Astrocyte (in vitro differentiated cells and primary cell): ENCODE measurements around the gene KDM4B. TPM values are rescaled to one million over a fixed set of nuclear protein-coding genes. Genes with fewer than 3 reads are reported as not detected.
A peak's percentile ranks its signal among the peaks of the same experiment; 100 is the strongest.

Experiments used
- DNase-seq: peaks from one replicate; pipeline ENCODE4 v3.0.0-alpha.2; 2010; ENCODE audit warnings: low read depth
- FAIRE-seq: peaks from 2 replicates; lab custom pipeline; 2011; peaks lifted over from hg19 to GRCh38; lab: Jason Lieb, UNC
- H2AFZ ChIP-seq: 2 replicates; pipeline ENCODE4 v1.6.0; 2012; ENCODE audit warnings: low read depth, low read length, inconsistent platforms
- H3K27ac ChIP-seq: 2 replicates; pipeline ENCODE4 v1.5.1; 2011; ENCODE audit warnings: low read depth, low read length, inconsistent platforms
- H3K27me3 ChIP-seq: 2 replicates; pipeline ENCODE4 v1.6.0; 2011; ENCODE audit warnings: low read length, inconsistent platforms; ENCODE audit not compliant: insufficient read depth
- H3K36me3 ChIP-seq: 2 replicates; pipeline ENCODE4 v1.5.1; 2011; ENCODE audit warnings: low read length, inconsistent platforms; ENCODE audit not compliant: insufficient read depth
- H3K4me1 ChIP-seq: 2 replicates; pipeline ENCODE4 v1.5.1; 2011; ENCODE audit warnings: low read length, inconsistent platforms; ENCODE audit not compliant: insufficient read depth
- H3K4me2 ChIP-seq: 2 replicates; pipeline ENCODE4 v1.6.0; 2012; ENCODE audit warnings: low read length, inconsistent platforms
- H3K4me3 ChIP-seq: 2 replicates; pipeline ENCODE4 v1.5.1; 2011; ENCODE audit warnings: low read depth, mild to moderate bottlenecking, low read length, inconsistent platforms; ENCODE audit not compliant: insufficient read depth
- H3K79me2 ChIP-seq: 2 replicates; pipeline ENCODE4 v1.6.0; 2012; ENCODE audit warnings: mild to moderate bottlenecking, low read length, inconsistent platforms; ENCODE audit not compliant: insufficient read depth
- H3K9ac ChIP-seq: 2 replicates; pipeline ENCODE4 v1.6.0; 2012; ENCODE audit warnings: mild to moderate bottlenecking, low read length, inconsistent platforms
- H3K9me3 ChIP-seq: 2 replicates; pipeline ENCODE4 v1.5.1; 2012; ENCODE audit warnings: low read depth, mild to moderate bottlenecking, low read length, inconsistent platforms; ENCODE audit not compliant: insufficient read depth
- H4K20me1 ChIP-seq: 2 replicates; pipeline ENCODE4 v1.6.0; 2012; ENCODE audit warnings: low read length, inconsistent platforms; ENCODE audit not compliant: insufficient read depth
- H3K27ac Mint-ChIP-seq: one replicate; pipeline ENCODE4 v1.8.0; 2021; ENCODE audit warnings: mild to moderate bottlenecking, mixed read lengths; ENCODE audit not compliant: unreplicated experiment
- H3K27me3 Mint-ChIP-seq: one replicate; pipeline ENCODE4 v1.8.0; 2021; ENCODE audit warnings: low read depth, mixed read lengths; ENCODE audit not compliant: unreplicated experiment
- H3K36me3 Mint-ChIP-seq: one replicate; pipeline ENCODE4 v1.8.0; 2021; ENCODE audit warnings: low read depth, mixed read lengths; ENCODE audit not compliant: unreplicated experiment
- H3K4me1 Mint-ChIP-seq: one replicate; pipeline ENCODE4 v1.8.0; 2021; ENCODE audit warnings: low read depth, mixed read lengths; ENCODE audit not compliant: unreplicated experiment
- H3K4me3 Mint-ChIP-seq: one replicate; pipeline ENCODE4 v1.8.0; 2021; ENCODE audit warnings: mild to moderate bottlenecking, moderate library complexity, mixed read lengths; ENCODE audit not compliant: unreplicated experiment
- H3K9me3 Mint-ChIP-seq: one replicate; pipeline ENCODE4 v1.8.0; 2021; ENCODE audit warnings: mild to moderate bottlenecking, mixed read lengths; ENCODE audit not compliant: unreplicated experiment
- CTCF ChIP-seq: IDR thresholded peaks from 2 replicates; pipeline ENCODE4 v1.5.1; 2011; ENCODE audit warnings: low read depth, mild to moderate bottlenecking, inconsistent platforms, low read length, moderate library complexity; ENCODE audit not compliant: insufficient read depth
- EZH2 ChIP-seq: IDR thresholded peaks from 2 replicates; pipeline ENCODE4 v1.6.1; 2012; ENCODE audit warnings: mild to moderate bottlenecking, low read length, inconsistent platforms; ENCODE audit not compliant: insufficient read depth
- total RNA-seq: library from RNA; stranded (reverse); gene quantifications from 2 replicates; pipeline ENCODE4 v1.2.1, GENCODE V29; 2021

Gene KDM4B
- total RNA-seq, 1 donor from 2014 or later, result 55.2 TPM

- no peak overlapping the region for H3K4me3 ChIP-seq
- Mint-ChIP-seq H3K4me3 (peak overlapping the region; percentile 65), H3K27ac (peak overlapping the region; percentile 69), H3K36me3 (peaks cover 14% of the 10 kb centered on the region), H3K4me1 (peaks cover 45% of the 10 kb centered on the region), H3K9me3 (no peaks in the 10 kb centered on the region), H3K27me3 (no peaks in the 10 kb centered on the region)
- DNase-seq, result peak; percentile 95
- H3K9me3 ChIP-seq, result no peaks in the 10 kb centered on the region
- no peaks in the 10 kb centered on the region for H3K27me3 ChIP-seq
- peak overlapping the region; percentile 76 for H3K27ac ChIP-seq
- peaks cover 42% of the 10 kb centered on the region for H3K4me1 ChIP-seq
- TF ChIP-seq CTCF, result no peak
- TF ChIP-seq EZH2, result no peak
- peak overlapping the region; percentile 59 for H3K9ac ChIP-seq
- H3K36me3 ChIP-seq, result no peaks in the 10 kb centered on the region
- H3K79me2 ChIP-seq, result peaks cover 92% of the 10 kb centered on the region
- H2AFZ ChIP-seq, result no peak overlapping the region
- peak overlapping the region; percentile 73 for H3K4me2 ChIP-seq
- H4K20me1 ChIP-seq, result peaks cover 76% of the 10 kb centered on the region
- FAIRE-seq, result peak; percentile 90
Measured at GRCh38 chr19:4977299-4978174, 8.6 kb downstream of the KDM4B start.

GRCh38 chr19:4979211-4979807 lies 10.4 kb downstream of the KDM4B start:
- H3K4me2 ChIP-seq, result no peak overlapping the region
- Mint-ChIP-seq H3K27ac (peak overlapping the region; percentile 94), H3K36me3 (peaks cover 14% of the 10 kb centered on the region), H3K27me3 (no peaks in the 10 kb centered on the region), H3K4me1 (peaks cover 42% of the 10 kb centered on the region), H3K9me3 (no peaks in the 10 kb centered on the region), H3K4me3 (peak overlapping the region; percentile 27)
- H3K79me2 ChIP-seq, result peaks cover 94% of the 10 kb centered on the region
- H3K27me3 ChIP-seq, result no peaks in the 10 kb centered on the region
- no peak overlapping the region for H3K27ac ChIP-seq
- H3K9ac ChIP-seq, result no peak overlapping the region
- no peak for DNase-seq
- H4K20me1 ChIP-seq, result peaks cover 82% of the 10 kb centered on the region
- no peaks in the 10 kb centered on the region for H3K9me3 ChIP-seq
- H3K4me1 ChIP-seq, result peaks cover 37% of the 10 kb centered on the region
- TF ChIP-seq CTCF, result no peak
- TF ChIP-seq EZH2, result no peak
- H3K4me3 ChIP-seq, result no peak overlapping the region
- no peak for FAIRE-seq
- no peaks in the 10 kb centered on the region for H3K36me3 ChIP-seq
- H2AFZ ChIP-seq, result no peak overlapping the region
